ENCODE results near the gene CLEC4F.

Gene CLEC4F

GRCh38 chr2:70820499-70820898 is at the start of gene CLEC4F:
TSS of gene CLEC4F (minus strand) at chr2:70820599. CDS start at chr2:70820523, 76 bp downstream.
- no peak for DNase-seq

GRCh38 chr2:70868970-70869369 is 48.6 kb upstream of the CLEC4F start:
- DNase-seq = no peak

GRCh38 chr2:70861777-70862625 is 41.6 kb upstream of the CLEC4F start:
- DNase-seq = peak; percentile 68

GRCh38 chr2:70855667-70856066 is 35.3 kb upstream of the CLEC4F start:
- DNase-seq = peak; percentile 17

- DNase-seq = no peak
These were observed 34.0 kb upstream of the CLEC4F start for GRCh38 chr2:70854411-70854810.

GRCh38 chr2:70852824-70853223 is 32.4 kb upstream of the CLEC4F start:
- DNase-seq = no peak

- DNase-seq = peak; percentile 31
These were observed 31.3 kb upstream of the CLEC4F start for GRCh38 chr2:70851704-70852103.

- peak; percentile 29 for DNase-seq
These were observed 30.5 kb upstream of the CLEC4F start for GRCh38 chr2:70850925-70851324.

- no peak for DNase-seq
These were observed 22.0 kb upstream of the CLEC4F start for GRCh38 chr2:70842401-70842800.

GRCh38 chr2:70837980-70838925 is 17.9 kb upstream of the CLEC4F start:
- DNase-seq = no peak

- DNase-seq = no peak
These were observed 15.2 kb upstream of the CLEC4F start, which contains the start of gene CD207 for GRCh38 chr2:70835643-70836042. TSS of gene CD207 (minus strand) at chr2:70835816. CDS start at chr2:70835776, 40 bp downstream.

GRCh38 chr2:70834881-70835280 is 14.5 kb upstream of the CLEC4F start:
- DNase-seq = no peak

- DNase-seq = no peak
These were observed 13.7 kb upstream of the CLEC4F start for GRCh38 chr2:70834106-70834505.

GRCh38 chr2:70833246-70833645 is 12.8 kb upstream of the CLEC4F start:
- DNase-seq = no peak

- no peak for DNase-seq
These were observed 12.0 kb upstream of the CLEC4F start for GRCh38 chr2:70832386-70832785.

- no peak for DNase-seq
These were observed 11.5 kb upstream of the CLEC4F start for GRCh38 chr2:70831861-70832260.

GRCh38 chr2:70830366-70830765 is 10.0 kb upstream of the CLEC4F start:
- DNase-seq = no peak

- no peak for DNase-seq
These were observed 9.5 kb upstream of the CLEC4F start for GRCh38 chr2:70829916-70830315.

GRCh38 chr2:70828914-70829824 is 8.8 kb upstream of the CLEC4F start:
- peak; percentile 78 for DNase-seq

- no peak for DNase-seq
These were observed 7.7 kb upstream of the CLEC4F start for GRCh38 chr2:70828115-70828514.

- DNase-seq = no peak
These were observed 7.0 kb upstream of the CLEC4F start for GRCh38 chr2:70827388-70827787.

- DNase-seq = peak; percentile 8
These were observed 6.4 kb upstream of the CLEC4F start for GRCh38 chr2:70826696-70827350.

Data from fibroblast of skin of right biceps (primary cell).